Common myeloid progenitor, CD34-positive (primary cell): Measurements from ENCODE around the gene MMD2.
"Not testable (repeated sequence)": the region's sequence is repeated elsewhere in the genome, so short reads cannot be mapped to it uniquely, and the experiment has no call there.

ENCODE experiments used
- CTCF ChIA-PET: fragments of 350-600 bp; sonication (Branson Sonifier 250); formaldehyde crosslinking; loops from one replicate; lab custom pipeline; 2021; ENCODE audit warnings: antibody characterized with exemption; lab: Charles Lee
- POLR2A ChIA-PET: fragments of 350-600 bp; sonication (Branson Sonifier 250); formaldehyde crosslinking; loops from one replicate; lab custom pipeline; 2021; ENCODE audit warnings: antibody characterized with exemption; lab: Charles Lee
- DNase-seq, 3 donors: peaks; one replicate each; pipeline versions ENCODE4 v3.0.0 to v3.0.0-alpha.2; 2013
- H3K27ac ChIP-seq, 2 experiments: 1 replicate in 1 of 2; 2 replicates in 1 of 2; pipeline ENCODE4 v1.7.0; 2013; ENCODE audit warnings: inconsistent platforms in 2 of 2, low read length in 2 of 2, mild to moderate bottlenecking in 2 of 2, low read depth in 1 of 2, moderate library complexity in 1 of 2; ENCODE audit not compliant: severe bottlenecking in 2 of 2, insufficient read depth in 1 of 2, poor library complexity in 1 of 2
- H3K27me3 ChIP-seq, 5 experiments: replicated peaks in 2 of 5; 1 replicate in 3 of 5; 2 replicates in 2 of 5; pipeline versions ENCODE4 v1.6.1 to v1.7.0; 2013; ENCODE audit warnings: low read length in 4 of 5, mild to moderate bottlenecking in 2 of 5, moderate library complexity in 2 of 5, inconsistent platforms in 1 of 5; ENCODE audit not compliant: insufficient read depth in 5 of 5, control insufficient read depth in 4 of 5
- H3K36me3 ChIP-seq, 4 experiments: 1 replicate in 2 of 4; 2 replicates in 2 of 4; pipeline versions ENCODE4 v1.6.1 to v1.7.0; 2013; ENCODE audit warnings: low read length in 3 of 4, control low read depth in 1 of 4, mild to moderate bottlenecking in 1 of 4; ENCODE audit not compliant: control insufficient read depth in 4 of 4, insufficient read depth in 4 of 4
- H3K4me1 ChIP-seq, 4 experiments: 1 replicate in 3 of 4; 2 replicates in 1 of 4; pipeline versions ENCODE4 v1.6.1 to v1.7.1; 2013; ENCODE audit warnings: low read length in 3 of 4, mild to moderate bottlenecking in 3 of 4, control low read depth in 1 of 4, inconsistent platforms in 1 of 4, moderate library complexity in 1 of 4; ENCODE audit not compliant: control insufficient read depth in 4 of 4, insufficient read depth in 4 of 4; ENCODE audit errors: control extremely low read depth in 1 of 4
- H3K4me3 ChIP-seq, 7 experiments: 1 replicate in 4 of 7; 2 replicates in 3 of 7; pipeline versions ENCODE4 v1.5.1 to v1.7.0; 2013; ENCODE audit warnings: mild to moderate bottlenecking in 7 of 7, low read length in 6 of 7, moderate library complexity in 6 of 7, inconsistent platforms in 2 of 7, low read depth in 2 of 7, control low read depth in 1 of 7; ENCODE audit not compliant: insufficient read depth in 4 of 7, control insufficient read depth in 1 of 7; ENCODE audit errors: extremely low read depth in 1 of 7
- H3K9me3 ChIP-seq, 5 experiments: 1 replicate in 4 of 5; 2 replicates in 1 of 5; pipeline versions ENCODE4 v1.6.1 to v1.7.1; 2013; ENCODE audit warnings: low read length in 4 of 5, mild to moderate bottlenecking in 2 of 5, inconsistent platforms in 1 of 5, low read depth in 1 of 5, moderate library complexity in 1 of 5; ENCODE audit not compliant: control insufficient read depth in 4 of 5, insufficient read depth in 2 of 5; ENCODE audit errors: control extremely low read depth in 1 of 5
- WGBS: methylation state at CpG from one replicate; pipeline ENCODE4 v1.1.5; 2013; ENCODE audit not compliant: insufficient coverage; 5-methylcytosine and 5-hydroxymethylcytosine counted together

Gene MMD2

GRCh38 chr7:4973728-4974198, 14.8 kb upstream of the MMD2 start:
- ChIA-PET CTCF (interaction anchor here (0.7 to 1.3 kb wide), 9 partner anchors 9 to 176 kb away, joined by 3 to 10 read pairs (median 3); partner anchors contain the start of gene RBAK), POLR2A (interaction anchor here (0.6 kb wide), 1 partner anchor 17 kb away, joined by 3 read pairs; no protein-coding TSS in a partner anchor)
- peak; percentile 95 to 97 (median 97) for DNase-seq
- Histone ChIP-seq H3K36me3 (peaks cover 4 to 20% (median 10%) of the 10 kb centered on the region in 4 experiments), H3K27me3 (no peaks in the 10 kb centered on the region), H3K9me3 (no peaks in the 10 kb centered on the region), H3K4me3 (peak overlapping the region; percentile 49 to 86 (median 75)), H3K27ac (peak overlapping the region in 1 of 2 experiments; percentile 76), H3K4me1 (peaks cover 0 to 10% (median 5%) of the 10 kb centered on the region in 4 experiments)
- 3% methylated on average over 34 of the region's 41 CpGs for WGBS

GRCh38 chr7:4972446-4972845, 13.5 kb upstream of the MMD2 start:
- H3K4me1 ChIP-seq, result peaks cover 0 to 10% (median 5%) of the 10 kb centered on the region in 4 experiments
- DNase-seq, H3K4me3 ChIP-seq, H3K27ac ChIP-seq, POLR2A ChIA-PET, H3K36me3 ChIP-seq, H3K9me3 ChIP-seq, H3K27me3 ChIP-seq: not testable (repeated sequence)
- CTCF ChIA-PET, result interaction anchor here (0.9 kb wide), 1 partner anchor 115 kb away, joined by 3 read pairs; no protein-coding TSS in a partner anchor
- WGBS, result 87% methylated on average over 9 of the region's 10 CpGs

GRCh38 chr7:4965295-4966022, 6.5 kb upstream of the MMD2 start:
- POLR2A ChIA-PET, result no interaction called here
- CTCF ChIA-PET, result interaction anchor here (2.1 kb wide), 1 partner anchor 120 kb away, joined by 5 read pairs; no protein-coding TSS in a partner anchor
- 97% methylated on average over 7 of the region's 11 CpGs for WGBS

GRCh38 chr7:4964506-4964905, 5.5 kb upstream of the MMD2 start:
- H3K4me3 ChIP-seq, result no peak overlapping the region
- H3K4me1 ChIP-seq, result no peaks in the 10 kb centered on the region
- 88% methylated on average over 10 of the region's 11 CpGs for WGBS
- H3K9me3 ChIP-seq, result no peaks in the 10 kb centered on the region
- H3K27ac ChIP-seq, result no peak overlapping the region
- CTCF ChIA-PET, result interaction anchor here (1.2 to 2.1 kb wide), 2 partner anchors 10 to 121 kb away, joined by 3 to 5 read pairs; no protein-coding TSS in a partner anchor
- POLR2A ChIA-PET, result no interaction called here
- DNase-seq, result no peak
- H3K27me3 ChIP-seq, result peaks cover 0 to 40% (median 5%) of the 10 kb centered on the region in 5 experiments
- no peaks in the 10 kb centered on the region for H3K36me3 ChIP-seq

More at GRCh38 chr7:4965295-4966022, 6.5 kb upstream of the MMD2 start:
- Histone ChIP-seq H3K27me3 (peaks cover 0 to 35% (median 5%) of the 10 kb centered on the region in 5 experiments), H3K4me1 (no peaks in the 10 kb centered on the region), H3K36me3 (no peaks in the 10 kb centered on the region), H3K4me3 (no peak overlapping the region), H3K27ac (no peak overlapping the region), H3K9me3 (no peaks in the 10 kb centered on the region)
- DNase-seq, result no peak

GRCh38 chr7:4962872-4963775, 4.1 kb upstream of the MMD2 start:
- Histone ChIP-seq H3K36me3 (no peaks in the 10 kb centered on the region), H3K9me3 (no peaks in the 10 kb centered on the region), H3K27ac (no peak overlapping the region), H3K27me3 (peaks cover 0 to 48% (median 9%) of the 10 kb centered on the region in 5 experiments), H3K4me3 (no peak overlapping the region), H3K4me1 (peaks cover 0 to 3% (median 1%) of the 10 kb centered on the region in 4 experiments)
- POLR2A ChIA-PET, result no interaction called here
- no peak for DNase-seq
- CTCF ChIA-PET, result interaction anchor here (2.1 kb wide), 1 partner anchor 122 kb away, joined by 5 read pairs; no protein-coding TSS in a partner anchor
- WGBS, result 88% methylated on average over 18 of the region's 19 CpGs

GRCh38 chr7:4960363-4960762, 1.4 kb upstream of the MMD2 start:
- Histone ChIP-seq H3K9me3 (no peaks in the 10 kb centered on the region), H3K4me3 (no peak overlapping the region), H3K27ac (no peak overlapping the region), H3K4me1 (peaks cover 0 to 3% (median 1%) of the 10 kb centered on the region in 4 experiments), H3K27me3 (peaks cover 0 to 63% (median 16%) of the 10 kb centered on the region in 5 experiments), H3K36me3 (no peaks in the 10 kb centered on the region)
- 66% methylated on average over 9 of the region's 10 CpGs for WGBS
- no peak for DNase-seq
- ChIA-PET POLR2A (no interaction called here), CTCF (no interaction called here)
